Measurements from ENCODE around the gene PTCD1.

- TF ChIP-seq EZH2 (IDR thresholded peaks at IDR 0.05; ENCODE audit: low read length, missing control alignments): no peak
- no peak for TF ChIP-seq CTCF (conservative IDR thresholded peaks at IDR 0.05 in 1 of 2, IDR thresholded peaks at IDR 0.05 in 1 of 2; ENCODE audit: low read depth in 1 of 2, low read length in 2 of 2)
These were observed 63.4 kb downstream of the PTCD1 start for GRCh38 chr7:99375070-99375807.

Data from fibroblast of lung (primary cell).